Breast epithelium (tissue), 3 donors: Measurements from ENCODE around the gene EML1.

Source experiments
- CTCF ChIP-seq, 3 donors: fragments of 450-650 bp; IDR thresholded peaks; one replicate each; pipeline ENCODE4 v1.5.1; 2016 to 2017; ENCODE audit warnings: antibody characterized with exemption in 3 of 3, mild to moderate bottlenecking in 3 of 3, moderate library complexity in 3 of 3
- POLR2A ChIP-seq: fragments of 450-650 bp; IDR thresholded peaks from one replicate; pipeline ENCODE4 v1.6.1; 2016; ENCODE audit warnings: antibody characterized with exemption, mild to moderate bottlenecking, moderate library complexity
- POLR2AphosphoS5 ChIP-seq, 3 donors: sonication (generic); formaldehyde crosslinking; IDR thresholded peaks; one replicate each; pipeline ENCODE4 v1.6.1; 2017; ENCODE audit warnings: antibody characterized with exemption in 3 of 3

- TF ChIP-seq CTCF (IDR thresholded peaks at IDR 0.05) (no peak), POLR2A (no peak), POLR2AphosphoS5 (IDR thresholded peaks at IDR 0.05) (no peak)
Measured at GRCh38 chr14:99951085-99951484, 157.9 kb downstream of the EML1 start.
